Measurements from ENCODE around the gene PCDHGA2. TPM values are rescaled to one million over a fixed set of nuclear protein-coding genes. Genes with fewer than 3 reads are reported as not detected.
"Not testable (repeated sequence)": the region's sequence is repeated elsewhere in the genome, so short reads cannot be mapped to it uniquely, and the experiment has no call there.

Gene PCDHGA2
- total RNA-seq, 4 donors from 2014 or later: 3.2 to 11.6 (median 9.3) TPM

GRCh38 chr5:141374627-141375026 lies 36.1 kb downstream of the PCDHGA2 start:
- no peak overlapping the region for H3K4me3 ChIP-seq

GRCh38 chr5:141375444-141376155 lies 37.0 kb downstream of the PCDHGA2 start:
- H3K4me3 ChIP-seq; DNase-seq; H3K27me3 ChIP-seq; H3K27ac ChIP-seq; H3K4me1 ChIP-seq; H3K36me3 ChIP-seq; intact Hi-C loops (cut with DNase I; ENCODE audit: low total_unique reads): not testable (repeated sequence)
- peaks cover 5 to 91% of the 10 kb centered on the region in 2 donors for H3K9me3 ChIP-seq

More at GRCh38 chr5:141374627-141375026, 36.1 kb downstream of the PCDHGA2 start:
- no peaks in the 10 kb centered on the region for H3K27me3 ChIP-seq
- no peak for DNase-seq
- H3K9me3 ChIP-seq: peaks cover 5 to 93% of the 10 kb centered on the region in 2 donors
- intact Hi-C loops (cut with DNase I; ENCODE audit: low total_unique reads): no loop called here
- no peaks in the 10 kb centered on the region for H3K36me3 ChIP-seq
- no peaks in the 10 kb centered on the region for H3K4me1 ChIP-seq
- TF ChIP-seq CTCF (IDR thresholded peaks at IDR 0.05) (no peak), POLR2A (IDR thresholded peaks at IDR 0.05) (no peak)
- H3K27ac ChIP-seq: no peak overlapping the region

- Histone ChIP-seq H3K4me1 (no peaks in the 10 kb centered on the region), H3K9me3 (peaks cover 0 to 90% of the 10 kb centered on the region in 2 donors), H3K4me3 (no peak within 1 kb of the TSS), H3K27ac (no peak within 1 kb of the TSS), H3K27me3 (no peaks in the 10 kb centered on the region), H3K36me3 (no peaks in the 10 kb centered on the region)
- no peak for DNase-seq
- TF ChIP-seq POLR2A (IDR thresholded peaks at IDR 0.05): no peak
- no peak for TF ChIP-seq CTCF (IDR thresholded peaks at IDR 0.05)
- intact Hi-C loops (cut with DNase I; ENCODE audit: low total_unique reads): no loop called here
Measured at GRCh38 chr5:141382469-141383294, 44.1 kb downstream of the PCDHGA2 start, which contains the start of gene PCDHGA7. TSS of gene PCDHGA7 (plus strand) at chr5:141382742. CDS start at chr5:141382900, 158 bp downstream.

GRCh38 chr5:141383345-141383744 lies 44.8 kb downstream of the PCDHGA2 start:
- Histone ChIP-seq H3K27ac (no peak overlapping the region), H3K9me3 (peaks cover 0 to 86% of the 10 kb centered on the region in 2 donors), H3K27me3 (no peaks in the 10 kb centered on the region), H3K4me3 (no peak overlapping the region), H3K4me1 (no peaks in the 10 kb centered on the region), H3K36me3 (no peaks in the 10 kb centered on the region)
- intact Hi-C loops (cut with DNase I; ENCODE audit: low total_unique reads): no loop called here
- no peak for TF ChIP-seq CTCF (IDR thresholded peaks at IDR 0.05)
- no peak for TF ChIP-seq POLR2A (IDR thresholded peaks at IDR 0.05)
- no peak for DNase-seq

GRCh38 chr5:141384471-141385267 lies 46.1 kb downstream of the PCDHGA2 start:
- Histone ChIP-seq H3K4me3 (no peak overlapping the region), H3K9me3 (peaks cover 0 to 89% of the 10 kb centered on the region in 2 donors), H3K27me3 (no peaks in the 10 kb centered on the region), H3K36me3 (no peaks in the 10 kb centered on the region), H3K27ac (no peak overlapping the region), H3K4me1 (no peaks in the 10 kb centered on the region)
- intact Hi-C loops (cut with DNase I; ENCODE audit: low total_unique reads): no loop called here
- no peak for DNase-seq
- no peak for TF ChIP-seq POLR2A (IDR thresholded peaks at IDR 0.05)
- no peak for TF ChIP-seq CTCF (IDR thresholded peaks at IDR 0.05)

All from uterus (tissue), 4 donors.